NT2/D1 (cell line): ENCODE measurements around the gene SH3RF2.

Source experiments
- DNase-seq: peaks from one replicate; pipeline ENCODE4 v3.0.0-alpha.2; 2011; ENCODE audit warnings: low read depth, low spot score
- H3K27me3 ChIP-seq: 2 replicates; pipeline ENCODE4 v1.6.0; 2011; ENCODE audit warnings: mild to moderate bottlenecking; ENCODE audit not compliant: insufficient read length, insufficient read depth
- H3K36me3 ChIP-seq: 2 replicates; pipeline ENCODE4 v1.6.1; 2011; ENCODE audit warnings: mild to moderate bottlenecking, low read length, mixed read lengths; ENCODE audit not compliant: insufficient read depth, insufficient read length
- H3K4me1 ChIP-seq: 2 replicates; pipeline ENCODE4 v1.5.1; 2011; ENCODE audit not compliant: insufficient read depth, insufficient read length
- H3K4me3 ChIP-seq: 2 replicates; pipeline ENCODE4 v1.5.1; 2011; ENCODE audit warnings: low read depth; ENCODE audit not compliant: insufficient read length
- H3K9ac ChIP-seq: 2 replicates; pipeline ENCODE4 v1.6.0; 2011; ENCODE audit warnings: low read depth; ENCODE audit not compliant: insufficient read length
- H3K9me3 ChIP-seq: 2 replicates; pipeline ENCODE4 v1.5.1; 2011; ENCODE audit warnings: mild to moderate bottlenecking, low read length; ENCODE audit not compliant: insufficient read depth
- SUZ12 ChIP-seq: IDR thresholded peaks from 2 replicates; pipeline ENCODE4 v1.6.1; 2011; ENCODE audit not compliant: insufficient read length, insufficient read depth; ENCODE audit errors: extremely low read depth
- YY1 ChIP-seq: IDR thresholded peaks from 2 replicates; pipeline ENCODE4 v1.6.1; 2011; ENCODE audit not compliant: insufficient read length, insufficient read depth
- ZNF274 ChIP-seq: IDR thresholded peaks from 2 replicates; pipeline ENCODE4 v1.6.1; 2011; ENCODE audit warnings: mild to moderate bottlenecking, low read depth, low read length

SH3RF2 gene

GRCh38 chr5:146079695-146080373 lies 143.5 kb downstream of the SH3RF2 start:
- no peak for DNase-seq
- Histone ChIP-seq H3K27me3 (no peaks in the 10 kb centered on the region), H3K9ac (no peak overlapping the region), H3K9me3 (no peaks in the 10 kb centered on the region), H3K4me3 (no peak overlapping the region), H3K36me3 (no peaks in the 10 kb centered on the region), H3K4me1 (peaks cover 3% of the 10 kb centered on the region)
- no peak for TF ChIP-seq SUZ12
- no peak for TF ChIP-seq YY1

- no peak for TF ChIP-seq YY1
- TF ChIP-seq ZNF274, result no peak
- no peak for TF ChIP-seq SUZ12
- Histone ChIP-seq H3K9ac (no peak overlapping the region), H3K4me1 (peaks cover 3% of the 10 kb centered on the region), H3K27me3 (no peaks in the 10 kb centered on the region), H3K4me3 (no peak overlapping the region), H3K9me3 (no peaks in the 10 kb centered on the region), H3K36me3 (no peaks in the 10 kb centered on the region)
- DNase-seq, result no peak
Observed at GRCh38 chr5:146081556-146081955, 145.2 kb downstream of the SH3RF2 start.

GRCh38 chr5:146082798-146083197 lies 146.4 kb downstream of the SH3RF2 start:
- Histone ChIP-seq H3K9ac (no peak overlapping the region), H3K27me3 (no peaks in the 10 kb centered on the region), H3K36me3 (no peaks in the 10 kb centered on the region), H3K9me3 (no peaks in the 10 kb centered on the region), H3K4me1 (peaks cover 3% of the 10 kb centered on the region), H3K4me3 (no peak overlapping the region)
- TF ChIP-seq ZNF274 (no peak), SUZ12 (no peak), YY1 (no peak)
- no peak for DNase-seq

DNA sequence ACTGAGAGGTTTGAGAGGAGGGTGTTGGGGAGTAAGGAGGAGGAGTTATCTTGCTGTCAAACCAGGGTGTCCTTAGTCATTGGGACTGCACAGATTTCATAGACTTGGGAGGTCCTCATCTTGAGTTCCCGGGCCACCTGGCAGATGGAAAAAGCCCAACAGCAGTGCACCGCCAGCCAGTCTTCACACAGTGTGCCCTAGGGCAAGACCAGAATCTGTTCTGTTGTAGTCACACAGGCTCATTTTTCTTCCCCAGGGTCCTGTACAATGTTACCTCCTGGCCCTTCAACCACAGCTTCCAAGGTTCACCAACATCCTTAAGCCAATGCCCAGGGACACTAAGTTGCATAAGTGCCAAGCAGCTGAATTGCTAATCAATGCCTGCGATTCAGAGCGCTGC lies 148.0 kb downstream of the SH3RF2 start:
- Histone ChIP-seq H3K4me1 (no peaks in the 10 kb centered on the region), H3K9me3 (no peaks in the 10 kb centered on the region), H3K36me3 (no peaks in the 10 kb centered on the region), H3K27me3 (no peaks in the 10 kb centered on the region), H3K9ac (no peak overlapping the region), H3K4me3 (no peak overlapping the region)
- no peak for DNase-seq
- TF ChIP-seq YY1 (no peak), SUZ12 (no peak), ZNF274 (no peak)

- Histone ChIP-seq H3K4me1 (no peaks in the 10 kb centered on the region), H3K27me3 (no peaks in the 10 kb centered on the region), H3K36me3 (no peaks in the 10 kb centered on the region), H3K9ac (no peak overlapping the region), H3K9me3 (no peaks in the 10 kb centered on the region), H3K4me3 (no peak overlapping the region)
- TF ChIP-seq SUZ12 (no peak), YY1 (no peak), ZNF274 (no peak)
- no peak for DNase-seq
Observed at GRCh38 chr5:146088098-146088497, 151.7 kb downstream of the SH3RF2 start.

DNA sequence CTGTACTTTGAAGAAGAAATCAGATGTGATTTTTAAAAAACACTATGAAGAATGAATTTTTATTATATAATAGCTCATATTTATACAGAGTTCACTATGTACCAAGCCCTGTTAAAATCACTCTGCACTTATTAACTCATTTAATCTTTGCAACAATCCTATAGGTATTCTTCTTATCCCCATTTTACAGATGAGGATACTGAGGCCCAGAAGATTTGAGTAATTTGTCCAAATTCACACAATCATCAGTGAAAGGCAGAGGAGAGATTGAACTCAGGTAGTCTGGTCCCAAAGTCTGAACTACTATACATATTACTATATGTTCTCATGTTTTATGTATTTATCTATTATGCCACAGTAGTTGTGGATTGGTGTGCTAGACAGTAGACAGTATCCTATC lies 152.9 kb downstream of the SH3RF2 start:
- Histone ChIP-seq H3K4me3 (no peak overlapping the region), H3K9ac (no peak overlapping the region), H3K27me3 (no peaks in the 10 kb centered on the region), H3K4me1 (no peaks in the 10 kb centered on the region), H3K9me3 (no peaks in the 10 kb centered on the region), H3K36me3 (no peaks in the 10 kb centered on the region)
- TF ChIP-seq YY1 (no peak), SUZ12 (no peak), ZNF274 (no peak)
- DNase-seq, result no peak

DNA sequence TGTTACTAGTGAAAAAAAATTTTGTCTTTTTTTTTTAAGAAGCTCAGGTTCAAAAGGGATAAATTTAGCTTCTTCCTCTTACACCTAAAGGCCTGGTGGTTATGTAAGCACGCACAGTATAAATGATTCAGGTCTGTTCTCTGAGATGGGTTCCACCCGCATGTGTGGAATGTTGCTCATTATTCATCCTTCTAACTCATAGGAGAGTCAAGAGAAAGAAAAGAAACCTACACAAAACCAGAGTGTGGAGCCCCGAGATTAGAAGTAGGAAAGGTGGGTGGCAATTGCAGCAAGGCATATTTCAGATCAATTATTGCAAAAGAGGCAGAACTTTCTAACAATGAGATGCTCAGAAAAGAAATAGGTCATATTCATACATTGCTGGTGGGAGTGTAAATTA lies 155.5 kb downstream of the SH3RF2 start:
- Histone ChIP-seq H3K4me3 (no peak overlapping the region), H3K9me3 (no peaks in the 10 kb centered on the region), H3K27me3 (no peaks in the 10 kb centered on the region), H3K4me1 (no peaks in the 10 kb centered on the region), H3K36me3 (no peaks in the 10 kb centered on the region), H3K9ac (no peak overlapping the region)
- no peak for TF ChIP-seq SUZ12
- TF ChIP-seq ZNF274, result no peak
- TF ChIP-seq YY1, result no peak
- DNase-seq, result no peak

GRCh38 chr5:146098047-146098446 lies 161.7 kb downstream of the SH3RF2 start:
- TF ChIP-seq YY1 (no peak), SUZ12 (no peak), ZNF274 (no peak)
- H3K36me3 ChIP-seq, result no peaks in the 10 kb centered on the region
- no peaks in the 10 kb centered on the region for H3K9me3 ChIP-seq
- H3K9ac ChIP-seq, result no peak overlapping the region
- peaks cover 2% of the 10 kb centered on the region for H3K4me1 ChIP-seq
- DNase-seq, result no peak
- H3K27me3 ChIP-seq, result no peaks in the 10 kb centered on the region
- no peak overlapping the region for H3K4me3 ChIP-seq
